Coronary artery (tissue), 2 donors: Measurements from ENCODE around the gene PRSS36.

Experiments
- DNase-seq: peaks from one replicate; pipeline ENCODE4 v3.0.0-alpha.2; 2017; ENCODE audit warnings: low spot score
- H3K27ac ChIP-seq, 2 donors: fragments of 200-600 bp; sonication (generic); one replicate each; pipeline ENCODE4 v1.5.1; 2016 to 2019
- H3K4me3 ChIP-seq: fragments of 200-600 bp; sonication (generic); 2 replicates; pipeline ENCODE4 v1.5.1; 2016; ENCODE audit warnings: mild to moderate bottlenecking, moderate library complexity
- CTCF ChIP-seq: fragments of 200-600 bp; sonication (generic); IDR thresholded peaks from one replicate; pipeline ENCODE4 v1.5.1; 2019; ENCODE audit warnings: antibody characterized with exemption

Gene PRSS36

GRCh38 chr16:31099860-31100638, 49.8 kb downstream of the PRSS36 start:
- TF ChIP-seq CTCF, result no peak
- Histone ChIP-seq H3K4me3 (no peak overlapping the region), H3K27ac (no peak overlapping the region)
- no peak for DNase-seq

GRCh38 chr16:31094424-31095120, 55.3 kb downstream of the PRSS36 start, which contains the start of gene VKORC1:
Gene VKORC1 (minus strand): TSS chr16:31094797. CDS start chr16:31094729, 68 bp downstream.
- DNase-seq, result peak; percentile 98
- Histone ChIP-seq H3K4me3 (peak within 1 kb of the TSS; percentile 93), H3K27ac (peak within 1 kb of the TSS; percentile 77 to 94)
- TF ChIP-seq CTCF, result no peak

- no peak for DNase-seq
- peak overlapping the region; percentile 77 to 94 for H3K27ac ChIP-seq
- no peak for TF ChIP-seq CTCF
- H3K4me3 ChIP-seq, result peak overlapping the region; percentile 93
Measured at GRCh38 chr16:31094088-31094423, 55.8 kb downstream of the PRSS36 start.

GRCh38 chr16:31093132-31093703, 56.6 kb downstream of the PRSS36 start:
- no peak for TF ChIP-seq CTCF
- Histone ChIP-seq H3K4me3 (peak overlapping the region; percentile 93), H3K27ac (peak overlapping the region in 1 of 2 donors; percentile 40)
- no peak for DNase-seq

- DNase-seq, result no peak
Measured at GRCh38 chr16:31092330-31092729, 57.5 kb downstream of the PRSS36 start.

GRCh38 chr16:31090540-31090939, 59.3 kb downstream of the PRSS36 start:
- Histone ChIP-seq H3K4me3 (no peak overlapping the region), H3K27ac (no peak overlapping the region)
- DNase-seq, result no peak
- no peak for TF ChIP-seq CTCF

More at GRCh38 chr16:31092330-31092729, 57.5 kb downstream of the PRSS36 start:
- TF ChIP-seq CTCF, result no peak
- H3K4me3 ChIP-seq, result no peak overlapping the region
- H3K27ac ChIP-seq, result no peak overlapping the region
